Keratinocyte (primary cell): Measurements from ENCODE around the gene F8.

ENCODE experiments used
- CTCF ChIP-seq, 3 experiments: IDR thresholded peaks in 1 of 3; conservative IDR thresholded peaks in 1 of 3; optimal IDR thresholded peaks in 1 of 3; 2 replicates in 2 of 3; 3 replicates in 1 of 3; pipeline versions ENCODE3 to v1.5.1; 2011; ENCODE audit warnings: low read length in 3 of 3, mild to moderate bottlenecking in 3 of 3, moderate library complexity in 2 of 3, control low read depth in 1 of 3, inconsistent platforms in 1 of 3; ENCODE audit not compliant: insufficient read depth in 2 of 3; ENCODE audit errors: extremely low read depth in 1 of 3
- EZH2 ChIP-seq: IDR thresholded peaks from one replicate; pipeline ENCODE4 v1.6.1; 2012; ENCODE audit warnings: inconsistent platforms, mild to moderate bottlenecking, low read length, moderate library complexity

- TF ChIP-seq CTCF (optimal IDR thresholded peaks at IDR 0.05 in 1 of 3, IDR thresholded peaks at IDR 0.05 in 1 of 3, conservative IDR thresholded peaks at IDR 0.05 in 1 of 3; ENCODE audit: extremely low read depth in 1 of 3, insufficient read depth in 2 of 3, low read length in 3 of 3) (no peak), EZH2 (no peak)
Measured at GRCh38 chrX:154968353-154968752, 54.2 kb downstream of the F8 start.
